Esophagus squamous epithelium (tissue), 4 donors: ENCODE measurements around the gene PABPN1.

ENCODE experiments used
- POLR2A ChIP-seq, 4 donors: fragments of 450-650 bp; IDR thresholded peaks; one replicate each; pipeline ENCODE4 v1.6.1; 2017; ENCODE audit warnings: antibody characterized with exemption in 4 of 4, mild to moderate bottlenecking in 4 of 4, moderate library complexity in 3 of 4
- TF ChIP-seq, protein P1 (sequence below), 6 experiments: fragments of 450-650 bp in 4 of 6; fragments of 200-600 bp in 2 of 6; sonication (generic) in 2 of 6; IDR thresholded peaks; one replicate each; pipeline ENCODE4 v1.5.1; 2016 to 2019; ENCODE audit warnings: antibody characterized with exemption in 6 of 6, mild to moderate bottlenecking in 4 of 6, moderate library complexity in 4 of 6

DNA sequence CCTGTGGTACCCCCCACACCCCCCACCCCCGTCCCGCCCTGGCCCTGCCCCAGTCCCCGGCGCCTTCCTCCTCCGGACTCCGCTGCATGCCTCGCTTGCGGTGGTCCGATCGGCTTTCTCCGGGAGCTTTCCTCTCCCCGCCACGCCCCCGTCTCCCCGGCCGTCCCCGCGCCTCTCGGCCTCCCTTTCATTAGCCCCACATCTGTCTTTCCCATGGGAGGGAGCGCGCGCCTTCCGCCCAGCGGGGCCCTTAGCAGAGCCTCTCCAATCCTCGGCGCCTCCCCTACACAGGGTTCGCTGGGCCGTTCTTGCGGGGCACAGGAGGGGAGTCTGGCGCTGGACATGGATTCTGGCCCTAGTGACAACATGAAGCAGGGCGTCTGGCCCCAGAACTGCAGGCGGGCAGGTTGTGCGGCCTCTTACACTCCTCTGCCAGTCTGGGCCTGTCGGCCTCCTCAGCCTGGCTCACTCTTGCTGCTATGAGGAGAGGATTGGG is 45.2 kb downstream of the PABPN1 start:
- TF ChIP-seq, protein P1, sequence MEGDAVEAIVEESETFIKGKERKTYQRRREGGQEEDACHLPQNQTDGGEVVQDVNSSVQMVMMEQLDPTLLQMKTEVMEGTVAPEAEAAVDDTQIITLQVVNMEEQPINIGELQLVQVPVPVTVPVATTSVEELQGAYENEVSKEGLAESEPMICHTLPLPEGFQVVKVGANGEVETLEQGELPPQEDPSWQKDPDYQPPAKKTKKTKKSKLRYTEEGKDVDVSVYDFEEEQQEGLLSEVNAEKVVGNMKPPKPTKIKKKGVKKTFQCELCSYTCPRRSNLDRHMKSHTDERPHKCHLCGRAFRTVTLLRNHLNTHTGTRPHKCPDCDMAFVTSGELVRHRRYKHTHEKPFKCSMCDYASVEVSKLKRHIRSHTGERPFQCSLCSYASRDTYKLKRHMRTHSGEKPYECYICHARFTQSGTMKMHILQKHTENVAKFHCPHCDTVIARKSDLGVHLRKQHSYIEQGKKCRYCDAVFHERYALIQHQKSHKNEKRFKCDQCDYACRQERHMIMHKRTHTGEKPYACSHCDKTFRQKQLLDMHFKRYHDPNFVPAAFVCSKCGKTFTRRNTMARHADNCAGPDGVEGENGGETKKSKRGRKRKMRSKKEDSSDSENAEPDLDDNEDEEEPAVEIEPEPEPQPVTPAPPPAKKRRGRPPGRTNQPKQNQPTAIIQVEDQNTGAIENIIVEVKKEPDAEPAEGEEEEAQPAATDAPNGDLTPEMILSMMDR (IDR thresholded peaks at IDR 0.05) = no peak
- TF ChIP-seq POLR2A (IDR thresholded peaks at IDR 0.05) = peak in 1 of 4 donors; percentile 14
